ENCODE measurements around the gene NRG2. TPM values are rescaled to one million over a fixed set of nuclear protein-coding genes. Genes with fewer than 3 reads are reported as not detected.

NRG2 gene
- total and polyA plus RNA-seq, 2 experiments from 2014 or later, result 0.37 to 1.3 TPM

DNA sequence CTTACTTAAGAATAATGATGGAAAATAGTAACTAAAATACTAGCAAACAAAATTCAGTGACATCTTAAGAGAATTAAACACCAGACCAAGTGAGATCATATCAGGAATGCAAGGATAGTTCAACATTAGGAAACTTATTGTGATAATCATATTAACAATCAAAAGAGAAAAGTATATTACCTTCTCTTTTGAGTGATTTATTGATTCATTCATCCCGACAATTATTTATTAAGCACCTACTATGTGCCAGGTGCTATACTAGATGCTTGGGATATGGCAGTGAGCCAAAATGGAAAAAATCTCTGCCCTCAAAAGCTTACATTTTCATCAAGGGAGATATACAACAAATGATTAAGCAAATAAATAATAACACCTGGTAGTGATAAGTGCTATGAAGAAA lies 47.2 kb upstream of the NRG2 start (continued):
- TF ChIP-seq, protein P1, sequence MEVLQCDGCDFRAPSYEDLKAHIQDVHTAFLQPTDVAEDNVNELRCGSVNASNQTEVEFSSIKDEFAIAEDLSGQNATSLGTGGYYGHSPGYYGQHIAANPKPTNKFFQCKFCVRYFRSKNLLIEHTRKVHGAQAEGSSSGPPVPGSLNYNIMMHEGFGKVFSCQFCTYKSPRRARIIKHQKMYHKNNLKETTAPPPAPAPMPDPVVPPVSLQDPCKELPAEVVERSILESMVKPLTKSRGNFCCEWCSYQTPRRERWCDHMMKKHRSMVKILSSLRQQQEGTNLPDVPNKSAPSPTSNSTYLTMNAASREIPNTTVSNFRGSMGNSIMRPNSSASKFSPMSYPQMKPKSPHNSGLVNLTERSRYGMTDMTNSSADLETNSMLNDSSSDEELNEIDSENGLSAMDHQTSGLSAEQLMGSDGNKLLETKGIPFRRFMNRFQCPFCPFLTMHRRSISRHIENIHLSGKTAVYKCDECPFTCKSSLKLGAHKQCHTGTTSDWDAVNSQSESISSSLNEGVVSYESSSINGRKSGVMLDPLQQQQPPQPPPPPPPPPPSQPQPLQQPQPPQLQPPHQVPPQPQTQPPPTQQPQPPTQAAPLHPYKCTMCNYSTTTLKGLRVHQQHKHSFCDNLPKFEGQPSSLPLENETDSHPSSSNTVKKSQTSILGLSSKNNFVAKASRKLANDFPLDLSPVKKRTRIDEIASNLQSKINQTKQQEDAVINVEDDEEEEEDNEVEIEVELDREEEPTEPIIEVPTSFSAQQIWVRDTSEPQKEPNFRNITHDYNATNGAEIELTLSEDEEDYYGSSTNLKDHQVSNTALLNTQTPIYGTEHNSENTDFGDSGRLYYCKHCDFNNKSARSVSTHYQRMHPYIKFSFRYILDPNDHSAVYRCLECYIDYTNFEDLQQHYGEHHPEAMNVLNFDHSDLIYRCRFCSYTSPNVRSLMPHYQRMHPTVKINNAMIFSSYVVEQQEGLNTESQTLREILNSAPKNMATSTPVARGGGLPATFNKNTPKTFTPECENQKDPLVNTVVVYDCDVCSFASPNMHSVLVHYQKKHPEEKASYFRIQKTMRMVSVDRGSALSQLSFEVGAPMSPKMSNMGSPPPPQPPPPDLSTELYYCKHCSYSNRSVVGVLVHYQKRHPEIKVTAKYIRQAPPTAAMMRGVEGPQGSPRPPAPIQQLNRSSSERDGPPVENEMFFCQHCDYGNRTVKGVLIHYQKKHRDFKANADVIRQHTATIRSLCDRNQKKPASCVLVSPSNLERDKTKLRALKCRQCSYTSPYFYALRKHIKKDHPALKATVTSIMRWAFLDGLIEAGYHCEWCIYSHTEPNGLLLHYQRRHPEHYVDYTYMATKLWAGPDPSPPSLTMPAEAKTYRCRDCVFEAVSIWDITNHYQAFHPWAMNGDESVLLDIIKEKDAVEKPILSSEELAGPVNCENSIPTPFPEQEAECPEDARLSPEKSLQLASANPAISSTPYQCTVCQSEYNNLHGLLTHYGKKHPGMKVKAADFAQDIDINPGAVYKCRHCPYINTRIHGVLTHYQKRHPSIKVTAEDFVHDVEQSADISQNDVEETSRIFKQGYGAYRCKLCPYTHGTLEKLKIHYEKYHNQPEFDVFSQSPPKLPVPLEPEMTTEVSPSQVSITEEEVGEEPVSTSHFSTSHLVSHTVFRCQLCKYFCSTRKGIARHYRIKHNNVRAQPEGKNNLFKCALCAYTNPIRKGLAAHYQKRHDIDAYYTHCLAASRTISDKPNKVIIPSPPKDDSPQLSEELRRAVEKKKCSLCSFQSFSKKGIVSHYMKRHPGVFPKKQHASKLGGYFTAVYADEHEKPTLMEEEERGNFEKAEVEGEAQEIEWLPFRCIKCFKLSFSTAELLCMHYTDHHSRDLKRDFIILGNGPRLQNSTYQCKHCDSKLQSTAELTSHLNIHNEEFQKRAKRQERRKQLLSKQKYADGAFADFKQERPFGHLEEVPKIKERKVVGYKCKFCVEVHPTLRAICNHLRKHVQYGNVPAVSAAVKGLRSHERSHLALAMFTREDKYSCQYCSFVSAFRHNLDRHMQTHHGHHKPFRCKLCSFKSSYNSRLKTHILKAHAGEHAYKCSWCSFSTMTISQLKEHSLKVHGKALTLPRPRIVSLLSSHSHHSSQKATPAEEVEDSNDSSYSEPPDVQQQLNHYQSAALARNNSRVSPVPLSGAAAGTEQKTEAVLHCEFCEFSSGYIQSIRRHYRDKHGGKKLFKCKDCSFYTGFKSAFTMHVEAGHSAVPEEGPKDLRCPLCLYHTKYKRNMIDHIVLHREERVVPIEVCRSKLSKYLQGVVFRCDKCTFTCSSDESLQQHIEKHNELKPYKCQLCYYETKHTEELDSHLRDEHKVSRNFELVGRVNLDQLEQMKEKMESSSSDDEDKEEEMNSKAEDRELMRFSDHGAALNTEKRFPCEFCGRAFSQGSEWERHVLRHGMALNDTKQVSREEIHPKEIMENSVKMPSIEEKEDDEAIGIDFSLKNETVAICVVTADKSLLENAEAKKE (CRISPR knock-in tag; IDR thresholded peaks at IDR 0.05), result no peak
- TF ChIP-seq EZH2phosphoT487 (IDR thresholded peaks at IDR 0.05; ENCODE audit: unreplicated experiment), result no peak

DNA sequence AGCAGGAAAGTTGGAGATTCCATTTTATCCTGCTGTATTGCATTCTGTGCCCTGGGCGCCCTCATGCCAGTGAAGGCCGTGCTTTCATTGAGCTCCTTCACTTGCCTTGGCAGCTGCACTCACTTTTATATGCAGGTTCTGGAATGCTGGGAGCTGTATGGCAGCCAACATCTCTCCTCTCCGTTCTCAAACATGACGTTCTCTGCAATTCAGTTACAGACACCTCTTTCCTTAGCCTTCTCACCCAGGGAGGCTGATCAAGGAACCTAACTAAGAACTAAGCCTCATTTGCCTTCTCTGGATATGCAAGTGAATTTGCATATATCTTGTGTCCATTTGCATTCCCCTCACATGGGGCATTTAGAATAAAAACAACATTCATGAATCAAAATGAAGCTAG lies 41.4 kb upstream of the NRG2 start:
- no peak overlapping the region for H3K27ac ChIP-seq (ENCODE audit: low read depth)
- no peak overlapping the region for H3K27ac Mint-ChIP-seq
- H4K20me1 ChIP-seq (replicated peaks; ENCODE audit: insufficient read depth), result no peaks in the 10 kb centered on the region
- H3K9me3 Mint-ChIP-seq, result no peaks in the 10 kb centered on the region
- H3K4me3 ChIP-seq, result no peak overlapping the region
- peaks cover 6% of the 10 kb centered on the region; the same call in 1 of the 3 replicates for H3K4me1 Mint-ChIP-seq
- no peaks in the 10 kb centered on the region for H3K79me2 ChIP-seq (replicated peaks; ENCODE audit: insufficient read depth)
- H2AFZ ChIP-seq, result peak overlapping the region; percentile 67; the same call in 1 of the 2 replicates
- no peak overlapping the region; the same call in 1 of the 2 replicates for H3K4me2 ChIP-seq
- DNase-seq (ENCODE audit: low spot score), result peak; percentile 12
- H3K36me3 Mint-ChIP-seq (ENCODE audit: low read depth), result no peaks in the 10 kb centered on the region
- peaks cover 6% of the 10 kb centered on the region; the same call in 1 of the 2 replicates for H3K27me3 ChIP-seq (ENCODE audit: insufficient read depth)
- no peaks in the 10 kb centered on the region for H3K9me2 ChIP-seq (ENCODE audit: insufficient read depth)
- H3K27me3 Mint-ChIP-seq (ENCODE audit: insufficient read depth, low read depth, poor library complexity), result peaks cover 2% of the 10 kb centered on the region
- no peaks in the 10 kb centered on the region for H3F3A ChIP-seq (replicated peaks; ENCODE audit: low read depth)
- TF ChIP-seq, protein P2, sequence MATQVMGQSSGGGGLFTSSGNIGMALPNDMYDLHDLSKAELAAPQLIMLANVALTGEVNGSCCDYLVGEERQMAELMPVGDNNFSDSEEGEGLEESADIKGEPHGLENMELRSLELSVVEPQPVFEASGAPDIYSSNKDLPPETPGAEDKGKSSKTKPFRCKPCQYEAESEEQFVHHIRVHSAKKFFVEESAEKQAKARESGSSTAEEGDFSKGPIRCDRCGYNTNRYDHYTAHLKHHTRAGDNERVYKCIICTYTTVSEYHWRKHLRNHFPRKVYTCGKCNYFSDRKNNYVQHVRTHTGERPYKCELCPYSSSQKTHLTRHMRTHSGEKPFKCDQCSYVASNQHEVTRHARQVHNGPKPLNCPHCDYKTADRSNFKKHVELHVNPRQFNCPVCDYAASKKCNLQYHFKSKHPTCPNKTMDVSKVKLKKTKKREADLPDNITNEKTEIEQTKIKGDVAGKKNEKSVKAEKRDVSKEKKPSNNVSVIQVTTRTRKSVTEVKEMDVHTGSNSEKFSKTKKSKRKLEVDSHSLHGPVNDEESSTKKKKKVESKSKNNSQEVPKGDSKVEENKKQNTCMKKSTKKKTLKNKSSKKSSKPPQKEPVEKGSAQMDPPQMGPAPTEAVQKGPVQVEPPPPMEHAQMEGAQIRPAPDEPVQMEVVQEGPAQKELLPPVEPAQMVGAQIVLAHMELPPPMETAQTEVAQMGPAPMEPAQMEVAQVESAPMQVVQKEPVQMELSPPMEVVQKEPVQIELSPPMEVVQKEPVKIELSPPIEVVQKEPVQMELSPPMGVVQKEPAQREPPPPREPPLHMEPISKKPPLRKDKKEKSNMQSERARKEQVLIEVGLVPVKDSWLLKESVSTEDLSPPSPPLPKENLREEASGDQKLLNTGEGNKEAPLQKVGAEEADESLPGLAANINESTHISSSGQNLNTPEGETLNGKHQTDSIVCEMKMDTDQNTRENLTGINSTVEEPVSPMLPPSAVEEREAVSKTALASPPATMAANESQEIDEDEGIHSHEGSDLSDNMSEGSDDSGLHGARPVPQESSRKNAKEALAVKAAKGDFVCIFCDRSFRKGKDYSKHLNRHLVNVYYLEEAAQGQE (IDR thresholded peaks at IDR 0.05; ENCODE audit: unreplicated experiment), result no peak
- TF ChIP-seq JUNB (IDR thresholded peaks at IDR 0.05; ENCODE audit: unreplicated experiment) (no peak), EZH2 (IDR thresholded peaks at IDR 0.05; ENCODE audit: low read depth, unreplicated experiment) (no peak), ZNF331 (CRISPR knock-in tag; IDR thresholded peaks at IDR 0.05; ENCODE audit: low read depth) (no peak), NANOG (IDR thresholded peaks at IDR 0.05; ENCODE audit: borderline replicate concordance) (no peak), STAT1 (IDR thresholded peaks at IDR 0.05; ENCODE audit: unreplicated experiment) (no peak), POLR2AphosphoS5 (IDR thresholded peaks at IDR 0.05; ENCODE audit: low read depth) (no peak), CREB1 (CRISPR knock-in tag; IDR thresholded peaks at IDR 0.05; ENCODE audit: low read depth) (no peak), EZH2phosphoT487 (IDR thresholded peaks at IDR 0.05; ENCODE audit: unreplicated experiment) (no peak)
- TF ChIP-seq, protein P3, sequence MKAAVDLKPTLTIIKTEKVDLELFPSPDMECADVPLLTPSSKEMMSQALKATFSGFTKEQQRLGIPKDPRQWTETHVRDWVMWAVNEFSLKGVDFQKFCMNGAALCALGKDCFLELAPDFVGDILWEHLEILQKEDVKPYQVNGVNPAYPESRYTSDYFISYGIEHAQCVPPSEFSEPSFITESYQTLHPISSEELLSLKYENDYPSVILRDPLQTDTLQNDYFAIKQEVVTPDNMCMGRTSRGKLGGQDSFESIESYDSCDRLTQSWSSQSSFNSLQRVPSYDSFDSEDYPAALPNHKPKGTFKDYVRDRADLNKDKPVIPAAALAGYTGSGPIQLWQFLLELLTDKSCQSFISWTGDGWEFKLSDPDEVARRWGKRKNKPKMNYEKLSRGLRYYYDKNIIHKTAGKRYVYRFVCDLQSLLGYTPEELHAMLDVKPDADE (IDR thresholded peaks at IDR 0.05), result no peak
- TF ChIP-seq, protein P4, sequence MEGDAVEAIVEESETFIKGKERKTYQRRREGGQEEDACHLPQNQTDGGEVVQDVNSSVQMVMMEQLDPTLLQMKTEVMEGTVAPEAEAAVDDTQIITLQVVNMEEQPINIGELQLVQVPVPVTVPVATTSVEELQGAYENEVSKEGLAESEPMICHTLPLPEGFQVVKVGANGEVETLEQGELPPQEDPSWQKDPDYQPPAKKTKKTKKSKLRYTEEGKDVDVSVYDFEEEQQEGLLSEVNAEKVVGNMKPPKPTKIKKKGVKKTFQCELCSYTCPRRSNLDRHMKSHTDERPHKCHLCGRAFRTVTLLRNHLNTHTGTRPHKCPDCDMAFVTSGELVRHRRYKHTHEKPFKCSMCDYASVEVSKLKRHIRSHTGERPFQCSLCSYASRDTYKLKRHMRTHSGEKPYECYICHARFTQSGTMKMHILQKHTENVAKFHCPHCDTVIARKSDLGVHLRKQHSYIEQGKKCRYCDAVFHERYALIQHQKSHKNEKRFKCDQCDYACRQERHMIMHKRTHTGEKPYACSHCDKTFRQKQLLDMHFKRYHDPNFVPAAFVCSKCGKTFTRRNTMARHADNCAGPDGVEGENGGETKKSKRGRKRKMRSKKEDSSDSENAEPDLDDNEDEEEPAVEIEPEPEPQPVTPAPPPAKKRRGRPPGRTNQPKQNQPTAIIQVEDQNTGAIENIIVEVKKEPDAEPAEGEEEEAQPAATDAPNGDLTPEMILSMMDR (conservative IDR thresholded peaks at IDR 0.05; ENCODE audit: low read depth in 2 of 2), result no peak
- H3K36me3 ChIP-seq (ENCODE audit: insufficient read depth), result no peaks in the 10 kb centered on the region
- 0 out of 2 replicates have a peak, but pooled peaks cover 8% of the 10 kb centered on the region for H3K4me1 ChIP-seq (ENCODE audit: insufficient read depth)
- H3K4me3 Mint-ChIP-seq, result no peak overlapping the region
- peak; percentile 48 for ATAC-seq

All from GM23338 (cell line).